HFFc6 (cell line): ENCODE data around the gene KDM5B. TPM values are rescaled to one million over a fixed set of nuclear protein-coding genes. Genes with fewer than 3 reads are reported as not detected.

ENCODE experiments used
- DNase-seq: peaks from one replicate; pipeline ENCODE4 v3.0.0-alpha.2; 2018
- H3K27ac Mint-ChIP-seq: 2 replicates; pipeline ENCODE4 v1.8.0; 2020; ENCODE audit warnings: mild to moderate bottlenecking, mixed read lengths
- H3K27me3 Mint-ChIP-seq: 2 replicates; pipeline ENCODE4 v1.8.0; 2021; ENCODE audit warnings: mild to moderate bottlenecking, moderate library complexity, mixed read lengths; ENCODE audit not compliant: insufficient read depth
- H3K36me3 Mint-ChIP-seq: 2 replicates; pipeline ENCODE4 v1.8.0; 2021; ENCODE audit warnings: low read depth, mixed read lengths
- H3K4me1 Mint-ChIP-seq: 2 replicates; pipeline ENCODE4 v1.8.0; 2020; ENCODE audit warnings: low read depth, mixed read lengths
- H3K4me3 Mint-ChIP-seq: 2 replicates; pipeline ENCODE4 v1.8.0; 2020; ENCODE audit warnings: mild to moderate bottlenecking, moderate library complexity, mixed read lengths
- H3K9me3 Mint-ChIP-seq: 2 replicates; pipeline ENCODE4 v1.8.0; 2020; ENCODE audit warnings: mild to moderate bottlenecking, mixed read lengths
- CTCF ChIP-seq: fragments of 200-600 bp; sonication (generic); IDR thresholded peaks from 2 replicates; pipeline ENCODE4 v1.5.0; 2021; ENCODE audit warnings: antibody characterized with exemption, mild to moderate bottlenecking
- total RNA-seq, 6 experiments: library from RNA; stranded (reverse); fragmentation: NEBNext Ultra II Directional; extraction: Animal tissue kit (Norgen Biotek cat#: 25700); gene quantifications; 2 replicates in 1 of 6; 3 replicates in 5 of 6; pipeline ENCODE4 v1.2.3, GENCODE V29; 2021

Gene KDM5B
- total RNA-seq, 6 experiments from 2014 or later: 48.1 to 65.5 (median 53.5) TPM

DNA sequence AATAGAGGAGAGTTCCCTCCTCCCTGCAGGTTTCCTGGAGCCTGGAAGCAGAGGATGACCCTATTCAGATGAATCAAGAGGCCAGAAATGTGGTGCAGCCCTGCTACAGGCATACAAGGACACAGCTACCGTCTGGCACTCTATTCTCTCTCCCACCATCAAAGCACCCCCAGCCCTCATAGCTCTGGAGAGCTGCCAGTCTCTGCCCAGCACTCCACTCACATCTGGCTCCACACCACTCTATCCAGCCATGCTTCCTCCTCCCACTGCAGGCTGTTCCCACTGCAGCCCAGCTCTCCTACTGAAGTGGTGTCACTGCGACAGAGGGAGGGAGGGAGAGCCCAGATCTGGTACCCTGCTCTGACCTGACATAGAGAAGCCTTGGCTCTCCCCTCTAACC lies 116.4 kb downstream of the KDM5B start:
- Mint-ChIP-seq H3K9me3 (no peaks in the 10 kb centered on the region), H3K36me3 (no peaks in the 10 kb centered on the region), H3K27ac (no peak overlapping the region), H3K4me1 (no peaks in the 10 kb centered on the region), H3K4me3 (no peak overlapping the region), H3K27me3 (peaks cover 49% of the 10 kb centered on the region)
- no peak for TF ChIP-seq CTCF
- no peak for DNase-seq

DNA sequence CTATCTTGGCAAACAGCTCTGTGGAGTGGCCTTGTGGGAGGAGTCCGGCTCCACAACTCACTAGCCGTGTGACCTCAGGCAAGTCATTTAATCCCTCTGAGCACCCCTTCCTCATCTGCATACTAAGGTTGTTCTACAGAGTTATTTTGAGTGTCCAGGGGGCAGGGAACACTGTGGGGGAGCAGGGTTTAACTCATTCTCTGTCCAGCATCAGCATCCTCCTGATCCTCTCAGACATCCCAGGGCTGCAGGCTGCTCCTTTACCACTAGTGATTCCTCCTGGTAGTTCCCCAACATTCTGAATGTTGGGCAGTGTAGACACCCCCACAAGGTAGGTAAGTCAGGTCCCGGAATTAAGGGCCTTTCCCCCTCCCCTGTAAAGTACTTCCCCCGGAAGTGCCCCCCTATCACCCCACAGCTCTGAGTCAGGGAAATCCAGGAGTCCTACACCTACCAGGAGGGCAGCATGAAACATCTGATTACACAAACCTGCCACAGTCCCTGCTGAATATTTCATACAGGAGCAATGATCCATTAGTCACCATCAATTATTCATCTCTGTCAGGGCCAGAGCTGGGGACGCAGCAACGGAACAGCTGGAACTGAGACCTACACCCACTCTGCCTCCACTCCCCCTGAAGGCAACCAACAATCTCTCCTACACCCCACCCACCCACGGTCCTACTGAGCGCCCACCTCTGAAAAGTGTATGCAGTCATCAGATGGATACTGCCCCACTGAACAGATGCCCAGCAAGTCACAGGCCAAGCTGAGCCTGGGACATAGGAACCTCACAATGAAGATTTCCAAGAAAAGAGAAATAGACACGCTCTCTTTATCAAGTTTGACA lies 118.5 kb downstream of the KDM5B start:
- Mint-ChIP-seq H3K27ac (no peak overlapping the region), H3K36me3 (no peaks in the 10 kb centered on the region), H3K27me3 (peaks cover 53% of the 10 kb centered on the region)

GRCh38 chr1:202689082-202689481 lies 119.1 kb downstream of the KDM5B start:
- Mint-ChIP-seq H3K9me3 (no peaks in the 10 kb centered on the region), H3K27ac (no peak overlapping the region), H3K27me3 (peaks cover 58% of the 10 kb centered on the region), H3K4me3 (no peak overlapping the region), H3K36me3 (no peaks in the 10 kb centered on the region), H3K4me1 (no peaks in the 10 kb centered on the region)
- DNase-seq: no peak
- no peak for TF ChIP-seq CTCF

More for the DNA sequence above, 118.5 kb downstream of the KDM5B start:
- no peak for DNase-seq
- Mint-ChIP-seq H3K9me3 (no peaks in the 10 kb centered on the region), H3K4me3 (no peak overlapping the region), H3K4me1 (no peaks in the 10 kb centered on the region)
- TF ChIP-seq CTCF: no peak

GRCh38 chr1:202688401-202688800 lies 119.8 kb downstream of the KDM5B start:
- Mint-ChIP-seq H3K4me3 (no peak overlapping the region), H3K36me3 (no peaks in the 10 kb centered on the region), H3K27ac (no peak overlapping the region), H3K9me3 (no peaks in the 10 kb centered on the region), H3K4me1 (no peaks in the 10 kb centered on the region), H3K27me3 (peaks cover 60% of the 10 kb centered on the region)
- DNase-seq: no peak
- TF ChIP-seq CTCF: no peak

DNA sequence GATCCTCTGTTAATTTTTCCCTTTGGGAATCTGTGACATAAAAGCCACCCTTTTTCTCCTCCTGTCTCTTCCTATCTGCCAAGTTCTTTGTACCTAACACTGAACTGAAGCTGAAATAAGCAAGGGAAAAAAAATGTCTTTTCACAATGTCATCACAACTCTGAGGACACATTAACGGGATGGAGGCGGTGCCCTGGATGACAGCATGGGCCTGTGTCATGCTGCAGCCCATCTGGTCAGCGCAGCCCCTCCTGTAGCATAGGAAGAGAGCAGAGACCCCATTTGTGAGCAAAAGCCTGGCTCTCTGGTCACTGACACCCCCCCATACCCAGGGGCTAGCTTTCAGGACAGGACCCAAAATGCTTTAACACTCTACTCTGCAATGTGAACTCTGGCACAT lies 120.4 kb downstream of the KDM5B start:
- no peak for TF ChIP-seq CTCF
- no peaks in the 10 kb centered on the region for H3K4me1 Mint-ChIP-seq
- H3K9me3 Mint-ChIP-seq: no peaks in the 10 kb centered on the region
- no peak for DNase-seq
- no peaks in the 10 kb centered on the region for H3K36me3 Mint-ChIP-seq
- H3K27me3 Mint-ChIP-seq: peaks cover 58% of the 10 kb centered on the region
- no peak overlapping the region for H3K27ac Mint-ChIP-seq
- H3K4me3 Mint-ChIP-seq: no peak overlapping the region
